PC-9 (cell line): ENCODE results near the gene PGAP3. TPM values are rescaled to one million over a fixed set of nuclear protein-coding genes. Genes with fewer than 3 reads are reported as not detected.

Experiments
- BruUV-seq: library from RNA; stranded (reverse); fragments of 400-500 nt; replicated peaks from 2 replicates; lab custom pipeline; 2021; lab: Mats Ljungman, UMichigan
- CTCF ChIA-PET: fragments of 300-600 bp; sonication (Branson Sonifier 250); formaldehyde crosslinking; loops from one replicate; lab custom pipeline; 2022; ENCODE audit warnings: antibody characterized with exemption; lab: Charles Lee
- POLR2A ChIA-PET: fragments of 300-600 bp; sonication (Branson Sonifier 250); formaldehyde crosslinking; loops from one replicate; lab custom pipeline; 2022; ENCODE audit warnings: antibody characterized with exemption; ENCODE audit not compliant: unreplicated experiment; lab: Charles Lee
- DNase-seq, 2 experiments: peaks; one replicate each; pipeline versions ENCODE4 v3.0.0 to v3.0.0-alpha.2; 2015 to 2022; ENCODE audit warnings: mixed read lengths in 1 of 2
- H2AFZ ChIP-seq: fragments of 200-600 bp; sonication (generic); 2 replicates; pipeline ENCODE4 v1.8.1; 2017; ENCODE audit warnings: antibody characterized with exemption
- H3F3A ChIP-seq: fragments of 200-600 bp; sonication (generic); 2 replicates; pipeline ENCODE4 v1.8.1; 2017; ENCODE audit warnings: antibody characterized with exemption, mild to moderate bottlenecking, low read depth; ENCODE audit not compliant: insufficient read depth
- H3K27ac ChIP-seq: fragments of 200-600 bp; sonication (generic); 2 replicates; pipeline ENCODE4 v1.6.1; 2016; ENCODE audit warnings: mixed run types
- H3K27me3 ChIP-seq: fragments of 200-600 bp; sonication (generic); 2 replicates; pipeline ENCODE4 v1.6.1; 2016; ENCODE audit warnings: low read depth, mixed run types; ENCODE audit not compliant: insufficient read depth
- H3K36me3 ChIP-seq: fragments of 200-600 bp; sonication (generic); 2 replicates; pipeline ENCODE4 v1.6.1; 2016; ENCODE audit warnings: low read depth, mixed run types
- H3K4me1 ChIP-seq: fragments of 200-600 bp; sonication (generic); replicated peaks from 2 replicates; pipeline ENCODE4 v1.6.1; 2016; ENCODE audit warnings: mixed run types; ENCODE audit not compliant: insufficient read depth
- H3K4me2 ChIP-seq: fragments of 200-600 bp; sonication (generic); 2 replicates; pipeline ENCODE4 v1.6.1; 2017; ENCODE audit warnings: mixed run types
- H3K4me3 ChIP-seq: fragments of 200-600 bp; sonication (generic); 2 replicates; pipeline ENCODE4 v1.6.1; 2016; ENCODE audit warnings: mixed run types
- H3K79me2 ChIP-seq: fragments of 200-600 bp; sonication (generic); 2 replicates; pipeline ENCODE4 v1.6.1; 2017; ENCODE audit warnings: low read depth, mixed run types
- H3K9me2 ChIP-seq: fragments of 200-600 bp; sonication (generic); 2 replicates; pipeline ENCODE4 v1.8.1; 2017; ENCODE audit warnings: mild to moderate bottlenecking; ENCODE audit not compliant: insufficient read depth
- H3K9me3 ChIP-seq: fragments of 200-600 bp; sonication (generic); 2 replicates; pipeline ENCODE4 v1.8.1; 2016; ENCODE audit warnings: low read depth; ENCODE audit not compliant: insufficient read depth
- H4K20me1 ChIP-seq: fragments of 200-600 bp; sonication (generic); 2 replicates; pipeline ENCODE4 v1.8.1; 2017; ENCODE audit not compliant: insufficient read depth
- EZH2 ChIP-seq: fragments of 200-600 bp; sonication (generic); IDR thresholded peaks from 2 replicates; pipeline ENCODE4 v1.8.0; 2017; ENCODE audit warnings: antibody characterized with exemption, low read depth
- intact Hi-C: fragments of 100-400 bp; cut with micrococcal nuclease; formaldehyde crosslinking; loops from one replicate; pipeline ENCODE4 v1.10.0; 2022; ENCODE audit not compliant: unreplicated experiment
- total RNA-seq: library from RNA; stranded (reverse); gene quantifications from 2 replicates; pipeline ENCODE4 v1.2.3, GENCODE V29; 2021
- TF ChIP-seq, protein P1 (sequence below): fragments of 200-600 bp; sonication (generic); conservative IDR thresholded peaks from 2 replicates; pipeline ENCODE4 v1.6.1; 2017; ENCODE audit warnings: mixed run types, antibody characterized with exemption, mild to moderate bottlenecking, moderate library complexity

Gene PGAP3
- total RNA-seq, 1 experiment from 2014 or later: 15.0 TPM

DNA sequence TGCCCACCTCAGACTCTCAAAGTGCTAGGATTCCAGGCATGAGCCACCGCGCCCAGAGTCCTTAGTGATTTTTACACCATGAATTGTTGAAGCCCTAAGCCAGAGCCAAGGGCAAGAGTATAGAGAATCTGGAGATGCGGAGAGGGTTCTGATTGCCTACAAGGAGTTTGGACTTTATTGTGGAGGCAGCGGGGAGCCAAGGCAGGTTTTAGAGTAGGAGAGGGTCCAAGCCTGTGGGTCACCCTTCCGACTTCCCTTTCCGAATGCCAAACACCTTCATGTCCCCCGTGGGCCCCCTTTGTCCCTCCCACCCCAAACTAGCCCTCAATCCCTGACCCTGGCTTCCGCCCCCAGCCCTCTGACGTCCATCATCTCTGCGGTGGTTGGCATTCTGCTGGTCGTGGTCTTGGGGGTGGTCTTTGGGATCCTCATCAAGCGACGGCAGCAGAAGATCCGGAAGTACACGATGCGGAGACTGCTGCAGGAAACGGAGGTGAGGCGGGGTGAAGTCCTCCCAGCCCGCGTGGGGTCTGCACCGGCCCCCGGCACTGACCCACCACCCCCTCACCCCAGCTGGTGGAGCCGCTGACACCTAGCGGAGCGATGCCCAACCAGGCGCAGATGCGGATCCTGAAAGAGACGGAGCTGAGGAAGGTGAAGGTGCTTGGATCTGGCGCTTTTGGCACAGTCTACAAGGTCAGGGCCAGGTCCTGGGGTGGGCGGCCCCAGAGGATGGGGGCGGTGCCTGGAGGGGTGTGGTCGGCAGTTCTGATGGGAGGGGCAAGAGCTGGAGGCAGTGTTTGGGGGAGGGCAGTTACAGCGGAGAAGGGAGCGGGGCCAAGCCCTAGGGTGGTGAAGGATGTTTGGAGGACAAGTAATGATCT is 35.4 kb upstream of the PGAP3 start:
- H2AFZ ChIP-seq: no peak overlapping the region
- no peaks in the 10 kb centered on the region for H3K9me2 ChIP-seq
- ChIA-PET CTCF (no interaction called here), POLR2A (no interaction called here)
- no peaks in the 10 kb centered on the region for H3K9me3 ChIP-seq
- BruUV-seq: no TSS peak
- intact Hi-C loops: no loop called here
- H3K4me2 ChIP-seq: no peak overlapping the region
- TF ChIP-seq, protein P1, sequence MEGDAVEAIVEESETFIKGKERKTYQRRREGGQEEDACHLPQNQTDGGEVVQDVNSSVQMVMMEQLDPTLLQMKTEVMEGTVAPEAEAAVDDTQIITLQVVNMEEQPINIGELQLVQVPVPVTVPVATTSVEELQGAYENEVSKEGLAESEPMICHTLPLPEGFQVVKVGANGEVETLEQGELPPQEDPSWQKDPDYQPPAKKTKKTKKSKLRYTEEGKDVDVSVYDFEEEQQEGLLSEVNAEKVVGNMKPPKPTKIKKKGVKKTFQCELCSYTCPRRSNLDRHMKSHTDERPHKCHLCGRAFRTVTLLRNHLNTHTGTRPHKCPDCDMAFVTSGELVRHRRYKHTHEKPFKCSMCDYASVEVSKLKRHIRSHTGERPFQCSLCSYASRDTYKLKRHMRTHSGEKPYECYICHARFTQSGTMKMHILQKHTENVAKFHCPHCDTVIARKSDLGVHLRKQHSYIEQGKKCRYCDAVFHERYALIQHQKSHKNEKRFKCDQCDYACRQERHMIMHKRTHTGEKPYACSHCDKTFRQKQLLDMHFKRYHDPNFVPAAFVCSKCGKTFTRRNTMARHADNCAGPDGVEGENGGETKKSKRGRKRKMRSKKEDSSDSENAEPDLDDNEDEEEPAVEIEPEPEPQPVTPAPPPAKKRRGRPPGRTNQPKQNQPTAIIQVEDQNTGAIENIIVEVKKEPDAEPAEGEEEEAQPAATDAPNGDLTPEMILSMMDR: no peak
- TF ChIP-seq EZH2: no peak
- H3K4me1 ChIP-seq: no peaks in the 10 kb centered on the region
- no peak overlapping the region for H3K27ac ChIP-seq
- H3K36me3 ChIP-seq: no peaks in the 10 kb centered on the region
- no peaks in the 10 kb centered on the region for H4K20me1 ChIP-seq
- H3K4me3 ChIP-seq: no peak overlapping the region
- no peak for DNase-seq
- no peaks in the 10 kb centered on the region for H3K27me3 ChIP-seq
- no peaks in the 10 kb centered on the region for H3K79me2 ChIP-seq
- H3F3A ChIP-seq: peaks cover 20% of the 10 kb centered on the region; the same call in 1 of the 2 replicates

DNA sequence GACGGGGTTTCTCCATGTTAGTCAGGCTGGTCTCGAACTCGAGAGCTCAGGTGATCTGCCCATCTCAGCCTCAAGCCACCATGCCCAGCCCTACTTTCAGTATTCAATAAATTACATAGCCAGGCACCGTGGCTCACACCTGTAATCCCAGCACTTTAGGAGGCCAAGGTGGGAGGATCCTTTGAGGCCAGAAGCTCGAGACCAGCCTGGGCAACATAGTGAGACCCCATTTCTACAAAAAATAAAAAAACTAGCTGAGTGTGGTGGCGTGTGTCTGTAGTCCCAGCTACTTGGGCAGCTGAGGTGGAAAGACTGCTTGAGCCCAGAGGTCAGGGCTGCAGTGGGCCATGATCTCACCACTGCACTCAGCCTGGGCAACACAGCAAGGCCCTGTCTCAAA is 34.2 kb upstream of the PGAP3 start:
- POLR2A ChIA-PET: interaction anchor here (0.7 kb wide), 1 partner anchor 20 kb away, joined by 3 read pairs; no protein-coding TSS in a partner anchor

DNA sequence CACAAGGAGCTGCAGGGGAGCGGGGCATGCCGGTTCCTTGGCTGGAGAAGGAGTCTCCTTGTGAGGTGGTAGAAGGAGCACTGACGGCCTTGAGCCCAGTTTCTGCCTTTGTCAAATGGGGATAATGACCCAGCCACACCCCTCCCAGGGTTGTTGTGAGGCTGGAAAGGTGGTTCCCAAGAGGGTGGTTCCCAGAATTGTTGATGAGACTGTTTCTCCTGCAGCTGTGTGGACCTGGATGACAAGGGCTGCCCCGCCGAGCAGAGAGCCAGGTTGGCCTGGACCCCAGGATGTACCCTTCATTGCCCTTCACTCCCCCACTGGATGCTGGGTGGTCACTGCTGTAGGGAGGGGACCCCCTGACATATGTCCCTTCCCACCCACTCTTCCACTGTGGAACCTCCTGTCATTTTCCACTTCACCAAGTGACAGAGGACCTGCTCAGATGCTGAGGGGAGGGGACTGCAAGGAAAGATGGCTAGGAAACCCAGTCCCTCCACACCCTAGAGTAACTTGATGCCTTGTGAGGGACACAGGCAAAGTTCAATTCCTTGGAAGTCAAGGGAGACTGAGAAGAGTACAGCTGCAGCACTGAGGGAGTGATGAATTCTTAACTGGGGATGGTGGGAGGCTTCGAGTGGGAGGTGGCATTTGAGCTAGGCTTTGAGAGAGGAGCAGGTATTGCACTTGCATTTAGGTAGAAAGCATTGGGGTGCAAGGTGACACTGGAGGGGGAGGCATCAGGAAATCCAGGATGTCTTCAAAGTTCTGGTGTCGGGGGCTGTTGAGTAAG is 31.9 kb upstream of the PGAP3 start:
- Histone ChIP-seq H3K4me3 (no peak overlapping the region), H3K36me3 (no peaks in the 10 kb centered on the region), H2AFZ (no peak overlapping the region), H3K27me3 (no peaks in the 10 kb centered on the region), H4K20me1 (no peaks in the 10 kb centered on the region), H3F3A (peaks cover 7% of the 10 kb centered on the region; the same call in 1 of the 2 replicates), H3K9me2 (no peaks in the 10 kb centered on the region), H3K4me1 (no peaks in the 10 kb centered on the region), H3K79me2 (no peaks in the 10 kb centered on the region), H3K9me3 (no peaks in the 10 kb centered on the region), H3K4me2 (no peak overlapping the region), H3K27ac (no peak overlapping the region)
- POLR2A ChIA-PET: interaction anchor here (0.6 kb wide), 1 partner anchor 20 kb away, joined by 4 read pairs; the partner anchor contains the start of gene ERBB2
- BruUV-seq: no TSS peak
- TF ChIP-seq EZH2: no peak
- TF ChIP-seq, protein P1: no peak
- CTCF ChIA-PET: no interaction called here
- intact Hi-C loops: no loop called here
- no peak for DNase-seq

More for the DNA sequence above, 34.2 kb upstream of the PGAP3 start:
- DNase-seq: no peak
- Histone ChIP-seq H3K4me1 (no peaks in the 10 kb centered on the region), H2AFZ (no peak overlapping the region), H3K9me2 (no peaks in the 10 kb centered on the region), H3K4me2 (no peak overlapping the region), H3K79me2 (no peaks in the 10 kb centered on the region), H4K20me1 (no peaks in the 10 kb centered on the region), H3F3A (peaks cover 19% of the 10 kb centered on the region; the same call in 1 of the 2 replicates), H3K9me3 (no peaks in the 10 kb centered on the region), H3K4me3 (no peak overlapping the region), H3K27me3 (no peaks in the 10 kb centered on the region), H3K27ac (no peak overlapping the region), H3K36me3 (no peaks in the 10 kb centered on the region)
- intact Hi-C loops: no loop called here
- TF ChIP-seq, protein P1: no peak
- TF ChIP-seq EZH2: no peak
- no TSS peak for BruUV-seq
- CTCF ChIA-PET: no interaction called here
